Lower leg skin (tissue), 4 donors: ENCODE data around the gene SMIM3. TPM values are rescaled to one million over a fixed set of nuclear protein-coding genes. Genes with fewer than 3 reads are reported as not detected.

Experiments used
- DNase-seq, 2 donors: peaks; one replicate each; pipeline ENCODE4 v3.0.0-alpha.2; 2019; ENCODE audit warnings: low spot score in 2 of 2
- H3K4me3 ChIP-seq: fragments of 200-600 bp; sonication (generic); 2 replicates; pipeline ENCODE4 v1.5.1; 2017; ENCODE audit warnings: mild to moderate bottlenecking, low read depth; ENCODE audit not compliant: poor library complexity, severe bottlenecking
- CTCF ChIP-seq, 3 donors: fragments of 450-650 bp; IDR thresholded peaks; one replicate each; pipeline ENCODE4 v1.5.1; 2016; ENCODE audit warnings: antibody characterized with exemption in 3 of 3, mild to moderate bottlenecking in 3 of 3, moderate library complexity in 2 of 3
- POLR2A ChIP-seq, 2 donors: fragments of 450-650 bp; IDR thresholded peaks; one replicate each; pipeline ENCODE4 v1.6.1; 2016 to 2017; ENCODE audit warnings: antibody characterized with exemption in 2 of 2, mild to moderate bottlenecking in 1 of 2, moderate library complexity in 1 of 2
- WGBS, 2 donors: methylation state at CpG; one replicate each; pipeline ENCODE4 v1.1.5; 2018; 5-methylcytosine and 5-hydroxymethylcytosine counted together
- intact Hi-C: fragments of 100-400 bp; cut with DNase I; formaldehyde crosslinking; loops from one replicate; pipeline ENCODE4 v1.15.0; 2023; ENCODE audit warnings: low total_unique reads
- total RNA-seq, 4 donors: library from RNA; depleted of rRNA; stranded (reverse); fragments of >200 nt; gene quantifications; one replicate each; pipeline ENCODE4 v1.1.0, GENCODE V29; 2016

Gene SMIM3
- total RNA-seq, 4 donors from 2014 or later, result 6.2 to 17.6 (median 9.2) TPM

- intact Hi-C loops, result no loop called here
- DNase-seq, result no peak
- TF ChIP-seq CTCF (IDR thresholded peaks at IDR 0.05) (no peak), POLR2A (IDR thresholded peaks at IDR 0.05) (no peak)
- H3K4me3 ChIP-seq, result no peak overlapping the region
- WGBS, 2 donors, result 57 to 72% methylated on average over 1 of the region's 1 CpG
Observed at GRCh38 chr5:150757087-150757649, 21.4 kb upstream of the SMIM3 start.

- no peak for TF ChIP-seq POLR2A (IDR thresholded peaks at IDR 0.05)
- no peak for TF ChIP-seq CTCF (IDR thresholded peaks at IDR 0.05)
- intact Hi-C loops, result no loop called here
- DNase-seq, result no peak
- H3K4me3 ChIP-seq, result peak overlapping the region; percentile 36
- 2 to 3% methylated on average over 12 of the region's 12 CpGs for WGBS, 2 donors
Observed at GRCh38 chr5:150758203-150758530, 20.4 kb upstream of the SMIM3 start.

GRCh38 chr5:150758531-150759333 lies 19.8 kb upstream of the SMIM3 start, which contains the start of gene DCTN4:
TSS of gene DCTN4 (minus strand) at chr5:150759017. CDS start at chr5:150758993, 24 bp downstream.
- DNase-seq, result peak; percentile 98 to 99
- intact Hi-C loops, result no loop called here
- TF ChIP-seq CTCF (IDR thresholded peaks at IDR 0.05) (no peak), POLR2A (IDR thresholded peaks at IDR 0.05) (peak in 1 of 2 donors; percentile 53)
- peak within 1 kb of the TSS; percentile 36 for H3K4me3 ChIP-seq
- WGBS, 2 donors, result 1 to 2% methylated on average over 50 to 51 of the region's 51 CpGs

- intact Hi-C loops, result no loop called here
- H3K4me3 ChIP-seq, result no peak overlapping the region
- TF ChIP-seq CTCF (IDR thresholded peaks at IDR 0.05) (no peak), POLR2A (IDR thresholded peaks at IDR 0.05) (no peak)
- 66 to 73% methylated on average over 4 of the region's 4 CpGs for WGBS, 2 donors
- DNase-seq, result no peak
Observed at GRCh38 chr5:150759334-150759583, 19.3 kb upstream of the SMIM3 start.

GRCh38 chr5:150762211-150762610 lies 16.3 kb upstream of the SMIM3 start:
- no peak for TF ChIP-seq CTCF (IDR thresholded peaks at IDR 0.05)
- no peak for TF ChIP-seq POLR2A (IDR thresholded peaks at IDR 0.05)
- WGBS, 2 donors, result 70% methylated on average over 5 of the region's 5 CpGs

More at GRCh38 chr5:150762211-150762610, 16.3 kb upstream of the SMIM3 start:
- DNase-seq, result no peak
- H3K4me3 ChIP-seq, result no peak overlapping the region
- intact Hi-C loops, result no loop called here
